ENCODE data around the gene FIGN. TPM values are rescaled to one million over a fixed set of nuclear protein-coding genes. Genes with fewer than 3 reads are reported as not detected.

Gene FIGN
- total RNA-seq, 2 experiments from 2014 or later: not detected

DNA sequence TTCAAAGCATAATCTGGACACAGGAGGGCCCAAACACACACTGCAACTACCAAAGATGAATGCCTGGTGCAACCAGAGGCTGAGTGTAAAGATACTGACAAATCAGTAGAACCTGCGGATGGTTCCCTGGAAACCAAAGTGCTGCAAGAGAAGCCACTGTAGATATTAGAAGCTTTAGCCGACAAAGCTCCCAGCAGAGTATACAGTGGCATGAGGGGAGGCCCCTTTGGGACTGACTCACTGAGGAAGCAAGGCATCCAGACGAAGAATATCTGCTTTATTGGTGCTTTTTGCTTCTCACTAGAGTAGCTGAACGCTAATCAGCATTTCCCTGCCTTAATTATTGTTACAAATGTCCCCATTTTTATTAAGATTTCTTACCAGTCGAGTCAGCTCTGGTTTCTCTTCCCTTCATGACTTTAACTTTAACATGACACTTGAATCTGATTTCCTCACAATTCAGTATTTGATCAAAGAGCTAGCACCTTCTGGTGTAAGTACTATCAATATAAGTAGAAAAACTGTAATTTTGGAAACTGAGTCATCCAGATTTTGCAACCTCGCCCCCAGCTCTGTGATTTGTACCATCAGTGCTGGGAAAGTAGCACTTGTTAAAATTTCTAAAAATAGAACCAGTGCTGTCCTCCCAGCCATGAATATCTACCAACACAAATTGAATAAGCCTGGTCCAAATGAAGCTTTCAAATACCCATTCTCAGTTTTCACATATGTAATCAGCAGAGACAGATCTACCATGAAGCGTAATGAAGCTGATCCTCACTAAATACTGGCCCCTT lies 34.2 kb downstream of the FIGN start:
- no peaks in the 10 kb centered on the region for H3K27me3 Mint-ChIP-seq
- no peaks in the 10 kb centered on the region for H3K4me1 Mint-ChIP-seq (ENCODE audit: low read depth)
- Histone ChIP-seq H3K27me3 (ENCODE audit: control insufficient read depth in 1 of 2, insufficient read depth in 2 of 2, low read length in 2 of 2) (no peaks in the 10 kb centered on the region), H3K4me1 (ENCODE audit: insufficient read depth, low read length) (no peaks in the 10 kb centered on the region), H3K9me3 (ENCODE audit: control insufficient read depth in 1 of 2, insufficient read depth in 1 of 2, low read length in 2 of 2) (no peaks in the 10 kb centered on the region), H3K4me3 (ENCODE audit: low read length) (no peak overlapping the region), H3K27ac (ENCODE audit: low read depth in 1 of 2, low read length in 2 of 2) (no peak overlapping the region), H3K36me3 (ENCODE audit: insufficient read depth, low read length) (no peaks in the 10 kb centered on the region)
- DNase-seq: no peak
- intact Hi-C loops (cut with DNase I, micrococcal nuclease): no loop called here
- ATAC-seq (ENCODE audit: poor library complexity): no peak
- H3K27ac Mint-ChIP-seq: no peak overlapping the region
- H3K9me3 Mint-ChIP-seq: no peaks in the 10 kb centered on the region
- ChIA-PET POLR2A (no interaction called here), CTCF (no interaction called here)
- no peak overlapping the region for H3K4me3 Mint-ChIP-seq
- no peaks in the 10 kb centered on the region for H3K36me3 Mint-ChIP-seq (ENCODE audit: low read depth)
- TF ChIP-seq, protein P1, sequence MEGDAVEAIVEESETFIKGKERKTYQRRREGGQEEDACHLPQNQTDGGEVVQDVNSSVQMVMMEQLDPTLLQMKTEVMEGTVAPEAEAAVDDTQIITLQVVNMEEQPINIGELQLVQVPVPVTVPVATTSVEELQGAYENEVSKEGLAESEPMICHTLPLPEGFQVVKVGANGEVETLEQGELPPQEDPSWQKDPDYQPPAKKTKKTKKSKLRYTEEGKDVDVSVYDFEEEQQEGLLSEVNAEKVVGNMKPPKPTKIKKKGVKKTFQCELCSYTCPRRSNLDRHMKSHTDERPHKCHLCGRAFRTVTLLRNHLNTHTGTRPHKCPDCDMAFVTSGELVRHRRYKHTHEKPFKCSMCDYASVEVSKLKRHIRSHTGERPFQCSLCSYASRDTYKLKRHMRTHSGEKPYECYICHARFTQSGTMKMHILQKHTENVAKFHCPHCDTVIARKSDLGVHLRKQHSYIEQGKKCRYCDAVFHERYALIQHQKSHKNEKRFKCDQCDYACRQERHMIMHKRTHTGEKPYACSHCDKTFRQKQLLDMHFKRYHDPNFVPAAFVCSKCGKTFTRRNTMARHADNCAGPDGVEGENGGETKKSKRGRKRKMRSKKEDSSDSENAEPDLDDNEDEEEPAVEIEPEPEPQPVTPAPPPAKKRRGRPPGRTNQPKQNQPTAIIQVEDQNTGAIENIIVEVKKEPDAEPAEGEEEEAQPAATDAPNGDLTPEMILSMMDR (IDR thresholded peaks at IDR 0.05): no peak

DNA sequence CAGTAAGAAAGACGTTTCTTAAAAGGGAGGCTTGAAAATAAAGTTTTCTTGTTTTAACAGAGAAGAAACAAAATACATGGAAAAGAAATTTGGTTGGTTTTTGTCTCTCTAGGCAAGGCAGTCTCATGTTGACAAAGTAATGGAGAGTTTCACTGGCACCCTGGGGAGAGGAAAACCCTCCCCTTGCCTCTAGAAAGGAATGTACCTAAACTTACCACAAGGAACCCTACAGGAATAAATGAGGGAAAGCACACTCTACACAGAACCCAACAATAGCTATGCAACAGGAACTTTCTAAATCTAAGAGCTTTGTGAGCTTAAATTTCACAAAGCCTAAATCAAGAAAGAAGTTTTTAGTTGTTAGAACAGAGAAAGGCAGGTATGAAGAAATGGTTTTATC lies 37.0 kb downstream of the FIGN start:
- H3K4me1 Mint-ChIP-seq (ENCODE audit: low read depth): no peaks in the 10 kb centered on the region
- no peak overlapping the region for H3K27ac Mint-ChIP-seq
- Histone ChIP-seq H3K36me3 (ENCODE audit: insufficient read depth, low read length) (no peaks in the 10 kb centered on the region), H3K27ac (ENCODE audit: low read depth in 1 of 2, low read length in 2 of 2) (no peak overlapping the region), H3K4me1 (ENCODE audit: insufficient read depth, low read length) (no peaks in the 10 kb centered on the region), H3K4me3 (ENCODE audit: low read length) (no peak overlapping the region), H3K27me3 (ENCODE audit: control insufficient read depth in 1 of 2, insufficient read depth in 2 of 2, low read length in 2 of 2) (no peaks in the 10 kb centered on the region), H3K9me3 (ENCODE audit: control insufficient read depth in 1 of 2, insufficient read depth in 1 of 2, low read length in 2 of 2) (no peaks in the 10 kb centered on the region)
- ChIA-PET CTCF (no interaction called here), POLR2A (no interaction called here)
- H3K36me3 Mint-ChIP-seq (ENCODE audit: low read depth): no peaks in the 10 kb centered on the region
- H3K4me3 Mint-ChIP-seq: no peak overlapping the region
- no peaks in the 10 kb centered on the region for H3K27me3 Mint-ChIP-seq
- intact Hi-C loops (cut with DNase I, micrococcal nuclease): no loop called here
- no peak for ATAC-seq (ENCODE audit: poor library complexity)
- no peak for DNase-seq
- TF ChIP-seq, protein P1 (IDR thresholded peaks at IDR 0.05): no peak
- H3K9me3 Mint-ChIP-seq: no peaks in the 10 kb centered on the region

DNA sequence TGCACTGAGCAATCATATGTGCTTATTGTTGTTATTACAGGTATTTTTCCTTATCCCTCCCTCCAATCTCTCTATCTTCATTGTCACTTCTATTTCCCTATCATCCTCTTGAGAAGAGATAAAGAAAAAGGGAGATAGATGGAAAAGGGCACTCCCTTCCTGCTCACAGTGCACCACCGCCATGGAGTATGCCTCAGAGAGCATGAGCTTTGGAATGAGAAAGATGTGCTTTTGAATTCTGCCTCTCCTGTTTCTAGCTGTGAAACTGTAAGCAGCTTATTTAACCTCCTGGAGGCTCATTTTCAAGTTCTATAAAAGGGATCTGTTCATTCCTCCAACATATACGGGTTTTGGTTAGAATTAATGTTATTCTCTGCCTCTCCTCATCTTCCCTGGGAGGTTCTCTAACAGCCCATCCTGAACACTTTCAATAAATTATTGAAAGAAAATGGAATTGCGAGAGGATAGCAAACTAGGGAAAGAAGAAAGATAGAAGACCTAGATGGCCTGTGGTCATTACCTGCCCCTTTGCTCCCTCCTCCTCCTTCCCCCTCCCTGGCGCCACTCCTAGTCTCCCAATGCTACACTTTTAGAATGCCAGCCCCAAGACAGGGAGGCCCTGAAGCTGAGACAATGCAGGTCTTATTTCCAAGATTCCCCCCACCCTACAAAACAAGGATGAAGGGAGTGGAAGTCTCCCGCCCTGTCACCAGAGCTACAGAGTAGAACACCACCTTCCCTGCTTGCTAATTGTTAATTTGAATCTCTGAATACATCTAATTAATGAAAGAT lies 37.8 kb downstream of the FIGN start:
- Mint-ChIP-seq H3K9me3 (no peaks in the 10 kb centered on the region), H3K27me3 (no peaks in the 10 kb centered on the region), H3K36me3 (ENCODE audit: low read depth) (no peaks in the 10 kb centered on the region), H3K4me1 (ENCODE audit: low read depth) (no peaks in the 10 kb centered on the region), H3K27ac (no peak overlapping the region), H3K4me3 (no peak overlapping the region)
- intact Hi-C loops (cut with DNase I, micrococcal nuclease): no loop called here
- H3K4me3 ChIP-seq (ENCODE audit: low read length): no peak overlapping the region
- H3K27ac ChIP-seq (ENCODE audit: low read depth in 1 of 2, low read length in 2 of 2): no peak overlapping the region
- CTCF ChIA-PET: no interaction called here
- no peak for DNase-seq
- no peaks in the 10 kb centered on the region for H3K36me3 ChIP-seq (ENCODE audit: insufficient read depth, low read length)
- TF ChIP-seq, protein P1 (IDR thresholded peaks at IDR 0.05): no peak
- H3K4me1 ChIP-seq (ENCODE audit: insufficient read depth, low read length): no peaks in the 10 kb centered on the region
- H3K27me3 ChIP-seq (ENCODE audit: control insufficient read depth in 1 of 2, insufficient read depth in 2 of 2, low read length in 2 of 2): no peaks in the 10 kb centered on the region
- ATAC-seq (ENCODE audit: poor library complexity): no peak
- H3K9me3 ChIP-seq (ENCODE audit: control insufficient read depth in 1 of 2, insufficient read depth in 1 of 2, low read length in 2 of 2): no peaks in the 10 kb centered on the region
- POLR2A ChIA-PET: no interaction called here

Measured in CD4-positive, alpha-beta T cell (primary cell).